Measurements from ENCODE around the gene SPACDR. TPM values are rescaled to one million over a fixed set of nuclear protein-coding genes. Genes with fewer than 3 reads are reported as not detected.

SPACDR gene
- total RNA-seq, 1 donor from 2014 or later: 0.49 TPM

DNA sequence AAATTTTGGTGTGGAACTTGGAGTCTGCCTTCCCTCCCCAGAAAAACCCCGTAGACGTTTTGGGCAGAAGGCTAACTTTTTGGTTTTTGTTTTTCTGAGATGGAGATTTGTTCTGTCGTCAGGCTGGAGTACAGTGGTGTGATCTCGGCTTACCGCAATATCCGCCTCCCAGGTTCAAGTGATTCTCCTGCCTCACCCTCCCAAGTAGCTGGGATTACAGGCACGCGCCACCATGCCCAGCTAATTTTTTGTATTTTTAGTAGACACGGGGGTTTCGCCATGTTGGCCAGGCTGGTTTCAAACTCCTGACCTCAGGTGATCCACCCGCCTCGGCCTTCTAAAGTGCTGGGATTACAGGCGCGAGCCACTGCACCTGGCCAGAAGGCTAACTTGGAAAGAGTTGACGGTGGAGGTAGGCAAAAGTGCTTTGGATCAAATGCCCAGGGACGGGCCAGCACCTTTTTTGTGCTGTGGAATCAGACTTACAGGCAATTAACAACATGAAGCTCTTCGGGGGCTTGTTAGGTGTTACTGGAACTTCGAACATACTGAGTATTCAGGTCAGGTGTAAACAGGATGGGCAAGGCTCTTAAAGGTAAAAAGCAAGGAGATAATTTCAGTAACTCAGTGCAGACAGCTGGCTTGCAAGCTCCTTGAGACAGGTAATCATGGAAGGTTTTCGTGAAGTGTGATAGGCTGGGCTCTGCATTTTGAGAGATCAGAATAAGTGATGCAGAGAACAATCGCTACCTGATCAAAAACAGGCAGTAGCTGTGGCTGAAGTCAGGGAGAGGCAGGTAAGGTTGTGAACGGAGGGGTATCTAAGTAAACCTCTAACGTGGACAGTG, 29.5 kb downstream of the SPACDR start:
- no peak for DNase-seq

- DNase-seq: no peak
These were observed 30.3 kb downstream of the SPACDR start for GRCh38 chr7:100433592-100434296.

DNA sequence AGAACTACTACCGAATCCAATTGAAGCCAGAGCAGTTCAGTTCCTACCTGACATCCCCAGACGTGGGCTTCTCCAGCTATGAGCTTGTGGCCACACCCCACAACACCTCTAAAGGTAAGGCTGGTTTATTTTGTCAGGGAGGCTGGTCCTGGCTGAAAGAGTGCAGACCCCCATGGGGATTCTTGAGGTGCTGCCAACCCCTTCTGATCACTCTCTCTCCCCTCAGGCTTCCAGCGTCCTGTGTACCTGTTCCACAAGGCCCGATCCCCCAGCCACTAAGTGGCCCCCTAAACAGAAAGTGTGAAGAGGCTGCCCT, 30.8 kb downstream of the SPACDR start:
- no peak for DNase-seq

DNA sequence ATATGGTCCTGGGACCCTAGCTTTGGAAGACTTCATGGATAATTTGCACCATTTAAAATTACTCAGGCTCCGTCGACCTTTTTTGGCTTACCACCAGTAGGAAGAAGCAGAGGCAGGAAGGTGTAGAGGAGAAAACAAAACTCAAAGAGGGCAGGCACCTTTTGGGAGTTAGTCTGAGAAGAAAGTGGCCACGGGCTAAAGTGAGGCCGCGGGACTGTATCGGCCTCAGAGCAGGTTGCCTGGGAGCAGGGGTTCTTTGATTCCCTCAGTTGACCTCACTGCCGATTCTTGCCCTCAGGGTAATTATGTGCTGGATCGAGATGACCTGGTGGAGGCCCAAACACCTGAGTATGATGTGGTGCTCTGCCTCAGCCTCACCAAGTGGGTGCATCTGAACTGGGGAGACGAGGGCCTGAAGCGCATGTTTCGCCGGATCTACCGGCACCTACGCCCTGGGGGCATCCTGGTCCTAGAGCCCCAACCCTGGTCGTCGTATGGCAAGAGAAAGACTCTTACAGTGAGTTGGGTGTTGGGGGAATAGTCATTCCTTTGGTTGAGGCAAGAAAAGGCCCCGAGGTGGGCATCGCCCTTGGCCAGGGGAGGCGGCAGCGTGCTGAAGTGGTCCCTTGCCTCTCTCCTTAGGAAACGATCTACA, 31.3 kb downstream of the SPACDR start:
- no peak for DNase-seq

- DNase-seq: no peak
These were observed 32.0 kb downstream of the SPACDR start for GRCh38 chr7:100432053-100432452.

GRCh38 chr7:100431286-100431735, 32.7 kb downstream of the SPACDR start:
- no peak for DNase-seq

DNA sequence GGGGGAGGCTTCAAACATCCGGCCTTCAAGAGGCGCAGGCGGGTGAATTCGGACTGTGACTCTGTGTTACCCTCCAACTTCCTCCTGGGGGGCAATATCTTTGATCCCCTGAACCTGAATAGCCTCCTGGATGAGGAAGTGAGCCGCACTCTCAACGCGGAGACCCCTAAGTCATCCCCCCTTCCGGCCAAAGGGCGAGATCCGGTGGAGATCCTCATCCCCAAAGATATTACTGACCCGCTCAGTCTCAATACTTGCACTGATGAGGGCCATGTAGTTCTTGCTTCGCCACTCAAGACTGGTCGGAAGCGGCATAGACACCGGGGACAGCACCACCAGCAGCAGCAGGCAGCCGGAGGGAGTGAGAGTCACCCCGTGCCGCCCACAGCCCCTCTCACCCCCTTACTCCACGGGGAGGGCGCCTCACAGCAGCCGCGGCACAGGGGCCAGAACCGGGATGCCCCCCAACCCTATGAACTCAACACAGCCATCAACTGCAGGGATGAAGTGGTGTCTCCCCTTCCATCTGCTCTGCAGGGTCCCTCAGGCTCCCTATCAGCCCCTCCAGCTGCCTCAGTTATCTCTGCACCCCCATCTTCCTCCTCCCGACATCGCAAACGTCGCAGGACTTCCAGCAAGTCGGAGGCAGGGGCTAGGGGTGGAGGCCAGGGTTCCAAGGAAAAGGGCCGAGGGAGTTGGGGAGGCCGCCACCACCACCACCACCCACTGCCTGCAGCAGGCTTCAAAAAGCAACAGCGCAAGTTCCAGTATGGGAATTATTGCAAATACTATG, 33.4 kb downstream of the SPACDR start:
- DNase-seq: peak; percentile 51

GRCh38 chr7:100429637-100430492, 34.2 kb downstream of the SPACDR start, which contains the start of gene MEPCE:
Gene MEPCE (plus strand): TSS chr7:100429831. CDS start chr7:100430019, 188 bp downstream.
- peak; percentile 98 for DNase-seq

- DNase-seq: peak; percentile 100
These were observed 35.0 kb downstream of the SPACDR start for GRCh38 chr7:100428967-100429636.

GRCh38 chr7:100428199-100428966, 35.7 kb downstream of the SPACDR start, which contains the start of gene ZCWPW1:
Gene ZCWPW1 (minus strand): TSS chr7:100428703. CDS start chr7:100420649, 8,054 bp downstream.
- DNase-seq: peak; percentile 95

GRCh38 chr7:100427762-100428198, 36.3 kb downstream of the SPACDR start:
- no peak for DNase-seq

- no peak for DNase-seq
These were observed 37.5 kb downstream of the SPACDR start for GRCh38 chr7:100426516-100426915.

DNA sequence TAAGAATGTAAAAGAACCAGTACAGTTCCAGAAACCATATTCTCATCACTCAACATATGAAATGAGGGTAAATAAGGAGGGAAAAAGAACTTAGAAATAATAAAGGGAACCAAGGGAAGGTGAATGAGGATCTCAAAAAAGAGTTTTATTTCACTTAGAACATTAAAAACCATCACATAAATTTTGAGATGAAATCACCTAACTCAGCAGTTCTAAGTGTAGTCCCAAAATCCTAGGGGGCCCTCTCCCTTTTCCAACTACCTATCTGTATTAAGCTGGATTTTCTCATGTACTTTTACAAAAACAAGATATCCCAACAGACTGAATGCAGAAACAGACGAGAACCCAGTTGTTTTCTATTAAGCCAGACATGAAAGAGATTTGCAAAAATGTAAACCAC, 38.7 kb downstream of the SPACDR start:
- no peak for DNase-seq

GRCh38 chr7:100423315-100423714, 40.7 kb downstream of the SPACDR start:
- no peak for DNase-seq

- no peak for DNase-seq
These were observed 44.3 kb downstream of the SPACDR start for GRCh38 chr7:100419660-100420226.

DNA sequence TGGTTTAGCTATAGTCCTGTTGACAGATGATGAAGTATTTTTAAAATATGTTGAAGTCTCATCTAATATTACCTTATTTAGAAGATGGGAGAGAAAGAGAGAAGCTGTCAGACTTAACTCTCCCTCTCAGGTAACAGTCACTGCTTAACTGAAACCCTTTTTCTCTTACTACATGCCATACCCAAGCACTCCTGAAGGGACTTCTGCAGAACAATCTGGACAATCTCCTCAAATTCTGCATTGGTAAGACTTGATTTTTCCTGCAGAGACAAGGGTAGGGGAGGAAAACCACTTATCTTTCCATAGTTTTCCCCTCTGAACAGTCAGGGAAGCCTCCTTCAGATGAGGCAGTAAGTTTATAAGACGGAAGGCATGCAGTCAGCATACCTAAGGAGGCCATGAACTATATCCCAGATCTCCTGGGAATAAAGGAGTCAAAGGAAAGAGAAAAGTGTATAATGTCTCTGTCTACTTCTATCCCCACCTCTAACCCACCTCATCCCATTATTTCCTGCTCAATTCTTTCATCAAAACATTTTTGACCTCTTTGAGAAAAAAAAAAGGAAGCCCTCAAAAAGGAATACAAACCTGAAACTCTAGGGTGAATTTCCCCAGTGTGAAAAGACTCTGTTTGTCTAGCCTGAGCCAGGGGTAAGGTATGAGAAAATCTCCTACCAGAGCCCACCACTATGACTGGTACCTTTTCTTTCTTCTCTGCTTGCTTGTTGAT, 45.0 kb downstream of the SPACDR start:
- no peak for DNase-seq

GRCh38 chr7:100415448-100415847, 48.6 kb downstream of the SPACDR start:
- DNase-seq: no peak

DNA sequence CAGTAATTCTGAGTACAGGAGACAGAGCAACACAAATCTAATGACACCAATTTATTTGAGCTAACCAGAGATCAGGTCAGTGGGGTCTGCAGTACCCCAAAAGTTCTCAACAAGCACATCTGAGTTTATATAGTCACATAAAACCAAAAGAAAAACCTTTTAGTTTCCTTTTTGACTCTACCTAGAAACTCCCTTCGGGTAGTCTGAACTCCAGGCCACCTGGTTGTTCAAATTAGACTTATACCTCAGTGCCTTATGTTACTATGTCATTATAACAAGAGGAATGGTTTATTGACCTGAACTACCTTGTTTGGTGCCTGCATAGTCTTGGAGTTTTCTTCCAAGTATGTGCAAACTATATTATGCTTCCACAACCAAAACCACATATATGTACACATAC, 50.2 kb downstream of the SPACDR start:
- DNase-seq: no peak

DNA sequence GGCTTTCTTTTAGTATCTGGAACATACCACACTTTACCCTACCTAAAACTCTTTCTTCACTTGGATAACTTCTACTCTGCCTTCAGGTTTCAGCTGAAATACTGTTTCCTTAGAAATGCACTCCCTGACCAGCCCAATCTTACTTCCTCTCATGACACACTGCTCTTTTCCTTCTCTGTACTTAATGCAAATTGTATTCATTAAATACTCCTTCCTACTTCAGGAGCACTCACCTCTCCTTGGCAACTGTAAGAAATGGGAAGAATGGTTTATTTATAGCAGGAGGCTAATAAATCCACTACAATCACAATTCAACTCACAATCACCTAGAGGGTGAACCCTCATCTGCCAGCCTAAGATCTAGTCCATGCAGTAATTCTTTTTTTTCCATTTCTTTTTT, 50.7 kb downstream of the SPACDR start:
- DNase-seq: no peak

All from skin of body (tissue), 2 donors.